Gastrocnemius medialis (tissue), 4 donors: ENCODE results near the gene STARD3NL. TPM values are rescaled to one million over a fixed set of nuclear protein-coding genes. Genes with fewer than 3 reads are reported as not detected.

Experiments
- ATAC-seq, 2 donors: fragments of 150-250 bp; one replicate each; pipeline ENCODE4 v1.9.1; 2016
- DNase-seq, 2 donors: peaks; one replicate each; pipeline ENCODE4 v3.0.0-alpha.2; 2019
- H3K27ac ChIP-seq, 4 donors: fragments of 200-600 bp; sonication (generic); 1 replicate in 1 of 4; 2 replicates in 3 of 4; pipeline ENCODE4 v1.5.1; 2016 to 2018; ENCODE audit warnings: mild to moderate bottlenecking in 2 of 4, moderate library complexity in 1 of 4
- H3K27me3 ChIP-seq, 3 donors: fragments of 200-600 bp; sonication (generic) in 2 of 3; 1 replicate in 1 of 3; 2 replicates in 2 of 3; pipeline versions ENCODE4 v1.5.1 to v1.6.0; 2016 to 2019; ENCODE audit warnings: mild to moderate bottlenecking in 1 of 3, moderate library complexity in 1 of 3
- H3K36me3 ChIP-seq, 2 donors: fragments of 200-600 bp; sonication (generic) in 1 of 2; one replicate each; pipeline ENCODE4 v1.5.1; 2017 to 2018
- H3K4me1 ChIP-seq, 2 donors: fragments of 200-600 bp; sonication (generic) in 1 of 2; one replicate each; pipeline ENCODE4 v1.5.1; 2016 to 2017; ENCODE audit warnings: mild to moderate bottlenecking in 2 of 2
- H3K4me3 ChIP-seq, 4 donors: fragments of 200-600 bp; sonication (generic) in 3 of 4; 1 replicate in 1 of 4; 2 replicates in 3 of 4; pipeline ENCODE4 v1.5.1; 2016 to 2019; ENCODE audit warnings: mild to moderate bottlenecking in 2 of 4
- H3K9me3 ChIP-seq, 3 donors: fragments of 200-600 bp; sonication (generic) in 2 of 3; 1 replicate in 1 of 3; 2 replicates in 2 of 3; pipeline ENCODE4 v1.5.1; 2016 to 2019
- POLR2A ChIP-seq, 2 donors: fragments of 450-650 bp; IDR thresholded peaks; one replicate each; pipeline ENCODE4 v1.6.1; 2017; ENCODE audit warnings: antibody characterized with exemption in 2 of 2, mild to moderate bottlenecking in 2 of 2, moderate library complexity in 2 of 2
- in situ Hi-C, 4 donors: fragments of 200-750 bp; cut with MboI; loops; one replicate each; pipeline versions ENCODE4 v1.15.0 to v1.8.0; 2017; ENCODE audit warnings: low sequenced_read_pairs in 4 of 4
- intact Hi-C: fragments of 100-400 bp; cut with DNase I; formaldehyde crosslinking; loops from one replicate; pipeline ENCODE4 v1.15.1; 2023; ENCODE audit warnings: low total_unique reads
- total RNA-seq, 4 donors: library from RNA; depleted of rRNA; stranded (reverse); fragments of >200 nt; gene quantifications; one replicate each; pipeline versions ENCODE4 v1.1.0 to v1.2.3, GENCODE V29; 2016
- TF ChIP-seq, protein P1 (sequence below), 5 experiments: fragments of 450-650 bp in 3 of 5; fragments of 200-600 bp in 2 of 5; sonication (generic) in 2 of 5; IDR thresholded peaks in 4 of 5; conservative IDR thresholded peaks in 1 of 5; 1 replicate in 4 of 5; 2 replicates in 1 of 5; pipeline ENCODE4 v1.5.1; 2016 to 2019; ENCODE audit warnings: antibody characterized with exemption in 5 of 5, mild to moderate bottlenecking in 3 of 5, moderate library complexity in 3 of 5

The STARD3NL gene
- total RNA-seq, 4 donors from 2014 or later: 18.1 to 22.0 (median 19.7) TPM

DNA sequence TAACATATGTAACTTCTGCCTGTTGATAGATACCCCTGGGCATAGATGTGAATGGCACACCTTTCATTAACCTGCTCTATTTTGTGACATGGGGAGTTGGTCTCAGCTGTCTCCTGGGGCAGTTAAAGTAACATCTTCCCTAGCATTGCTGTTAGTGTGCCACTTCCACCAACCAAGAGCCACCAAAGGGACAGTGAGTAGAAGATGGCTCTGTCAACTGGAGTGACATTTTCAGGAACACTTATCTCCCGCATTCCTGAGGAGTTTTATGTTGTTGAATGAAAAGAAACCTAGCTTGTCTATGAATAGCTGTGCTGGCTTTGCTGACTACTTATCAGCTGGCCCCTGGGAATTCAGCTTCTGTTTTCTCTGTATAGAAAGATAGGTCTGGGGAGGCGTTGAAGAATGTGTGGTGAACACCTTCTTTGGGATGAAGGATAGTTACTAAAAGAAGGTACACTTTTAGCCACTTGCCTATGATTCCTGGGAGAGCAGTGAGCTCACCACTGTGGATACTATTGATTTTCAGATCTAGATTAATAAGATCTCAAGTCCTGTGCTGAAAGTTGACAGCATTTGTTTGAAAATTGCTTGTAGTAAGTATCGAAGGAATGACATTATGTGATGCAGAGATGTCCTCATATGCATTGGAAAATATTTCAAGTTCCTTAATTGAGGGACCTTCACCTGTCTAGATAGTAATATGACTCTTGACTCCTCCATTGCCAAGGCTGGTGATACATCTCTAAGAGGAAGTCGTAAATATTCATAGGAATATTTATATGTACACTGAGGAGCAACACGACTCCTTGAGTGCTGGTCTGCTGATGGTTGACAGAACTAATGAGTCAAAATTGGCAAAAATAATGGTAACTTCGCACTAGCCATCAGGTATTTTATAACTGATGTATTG lies 7.6 kb downstream of the STARD3NL start:
- in situ Hi-C loops: no loop called here
- Histone ChIP-seq H3K4me1 (peaks cover 28 to 29% of the 10 kb centered on the region in 2 donors), H3K36me3 (no peaks in the 10 kb centered on the region), H3K4me3 (no peak overlapping the region), H3K27me3 (no peaks in the 10 kb centered on the region), H3K27ac (no peak overlapping the region), H3K9me3 (no peaks in the 10 kb centered on the region)
- DNase-seq: no peak
- intact Hi-C loops: no loop called here
- ATAC-seq: no peak
- no peak for TF ChIP-seq POLR2A (IDR thresholded peaks at IDR 0.05)
- TF ChIP-seq, protein P1, sequence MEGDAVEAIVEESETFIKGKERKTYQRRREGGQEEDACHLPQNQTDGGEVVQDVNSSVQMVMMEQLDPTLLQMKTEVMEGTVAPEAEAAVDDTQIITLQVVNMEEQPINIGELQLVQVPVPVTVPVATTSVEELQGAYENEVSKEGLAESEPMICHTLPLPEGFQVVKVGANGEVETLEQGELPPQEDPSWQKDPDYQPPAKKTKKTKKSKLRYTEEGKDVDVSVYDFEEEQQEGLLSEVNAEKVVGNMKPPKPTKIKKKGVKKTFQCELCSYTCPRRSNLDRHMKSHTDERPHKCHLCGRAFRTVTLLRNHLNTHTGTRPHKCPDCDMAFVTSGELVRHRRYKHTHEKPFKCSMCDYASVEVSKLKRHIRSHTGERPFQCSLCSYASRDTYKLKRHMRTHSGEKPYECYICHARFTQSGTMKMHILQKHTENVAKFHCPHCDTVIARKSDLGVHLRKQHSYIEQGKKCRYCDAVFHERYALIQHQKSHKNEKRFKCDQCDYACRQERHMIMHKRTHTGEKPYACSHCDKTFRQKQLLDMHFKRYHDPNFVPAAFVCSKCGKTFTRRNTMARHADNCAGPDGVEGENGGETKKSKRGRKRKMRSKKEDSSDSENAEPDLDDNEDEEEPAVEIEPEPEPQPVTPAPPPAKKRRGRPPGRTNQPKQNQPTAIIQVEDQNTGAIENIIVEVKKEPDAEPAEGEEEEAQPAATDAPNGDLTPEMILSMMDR (IDR thresholded peaks at IDR 0.05 in 4 of 5, conservative IDR thresholded peaks at IDR 0.05 in 1 of 5): no peak

DNA sequence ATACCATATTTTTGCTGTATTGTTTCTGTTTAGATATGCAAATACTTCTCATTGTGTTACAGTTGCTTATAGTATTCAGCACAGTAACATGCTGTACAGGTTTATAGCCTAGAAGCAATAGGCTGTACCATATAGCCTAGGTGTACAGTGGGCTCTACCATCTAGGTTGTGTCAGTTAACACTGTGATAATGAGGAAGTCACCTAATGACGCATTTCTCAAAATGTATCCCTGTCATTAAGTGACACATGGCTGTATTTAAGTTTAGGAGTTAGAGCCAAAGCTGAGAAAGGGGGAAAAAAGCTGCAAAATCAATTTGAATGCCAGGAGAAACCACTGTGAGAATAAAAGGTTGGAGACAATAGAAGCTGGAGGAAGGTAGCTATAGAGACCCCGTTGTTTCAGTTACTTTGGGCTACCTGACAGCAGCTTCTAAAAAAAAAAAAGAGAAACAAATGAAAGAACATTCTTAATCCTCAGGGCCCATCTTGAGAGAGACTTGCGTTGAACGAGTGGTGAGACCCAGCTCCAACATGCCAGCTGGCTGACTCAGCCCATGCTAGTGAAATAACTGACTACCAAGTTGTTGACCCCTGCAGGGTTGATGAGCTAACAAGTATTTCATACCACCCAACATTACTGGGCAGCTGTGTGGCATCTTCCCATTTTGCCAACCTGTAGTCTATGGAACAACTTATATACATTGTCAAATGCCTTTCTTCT lies 8.7 kb downstream of the STARD3NL start:
- Histone ChIP-seq H3K9me3 (no peaks in the 10 kb centered on the region), H3K36me3 (peaks cover 0 to 8% of the 10 kb centered on the region in 2 donors), H3K4me1 (peaks cover 22 to 25% of the 10 kb centered on the region in 2 donors), H3K27me3 (no peaks in the 10 kb centered on the region), H3K4me3 (no peak overlapping the region), H3K27ac (no peak overlapping the region)
- ATAC-seq (no peak), DNase-seq (no peak)
- TF ChIP-seq POLR2A (IDR thresholded peaks at IDR 0.05): no peak
- TF ChIP-seq, protein P1 (IDR thresholded peaks at IDR 0.05 in 4 of 5, conservative IDR thresholded peaks at IDR 0.05 in 1 of 5): no peak
- in situ Hi-C loops (no loop called here), intact Hi-C loops (no loop called here)

DNA sequence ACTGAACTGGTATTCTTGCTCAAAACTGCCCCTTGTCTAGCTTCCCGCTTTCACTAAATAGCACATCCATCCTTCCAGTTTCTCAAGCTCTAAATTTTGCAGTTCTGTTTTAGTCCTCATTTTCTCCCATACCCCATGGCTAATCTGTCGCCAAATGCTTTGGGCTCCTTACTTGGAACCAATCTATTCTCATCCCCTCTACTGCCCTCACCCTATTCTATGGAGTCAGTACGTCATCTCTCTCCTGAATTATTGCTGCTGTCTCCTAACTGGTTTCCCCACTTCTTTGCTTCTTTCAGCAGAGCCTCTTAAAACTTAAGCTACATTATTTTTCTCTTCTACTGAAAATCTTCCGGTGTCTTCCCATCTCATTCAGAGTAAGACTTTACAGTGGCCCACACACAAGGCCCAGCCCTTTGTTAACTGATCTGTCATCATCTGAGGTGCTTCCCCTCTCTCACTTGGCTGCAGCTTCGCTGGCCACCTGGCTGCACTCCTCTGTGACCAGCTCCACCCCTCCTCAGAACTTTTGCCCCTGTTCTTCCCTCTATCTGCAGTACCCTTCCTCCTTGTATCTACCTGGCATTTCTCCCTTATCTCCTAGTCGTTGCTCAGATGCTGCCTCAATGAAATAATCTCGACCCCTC lies 9.9 kb downstream of the STARD3NL start:
- ATAC-seq (no peak), DNase-seq (no peak)
- Histone ChIP-seq H3K4me3 (no peak overlapping the region), H3K36me3 (peaks cover 0 to 8% of the 10 kb centered on the region in 2 donors), H3K4me1 (peaks cover 20 to 22% of the 10 kb centered on the region in 2 donors), H3K27me3 (no peaks in the 10 kb centered on the region), H3K9me3 (no peaks in the 10 kb centered on the region), H3K27ac (no peak overlapping the region)
- intact Hi-C loops (no loop called here), in situ Hi-C loops (no loop called here)
- no peak for TF ChIP-seq POLR2A (IDR thresholded peaks at IDR 0.05)
- TF ChIP-seq, protein P1 (IDR thresholded peaks at IDR 0.05 in 4 of 5, conservative IDR thresholded peaks at IDR 0.05 in 1 of 5): no peak

DNA sequence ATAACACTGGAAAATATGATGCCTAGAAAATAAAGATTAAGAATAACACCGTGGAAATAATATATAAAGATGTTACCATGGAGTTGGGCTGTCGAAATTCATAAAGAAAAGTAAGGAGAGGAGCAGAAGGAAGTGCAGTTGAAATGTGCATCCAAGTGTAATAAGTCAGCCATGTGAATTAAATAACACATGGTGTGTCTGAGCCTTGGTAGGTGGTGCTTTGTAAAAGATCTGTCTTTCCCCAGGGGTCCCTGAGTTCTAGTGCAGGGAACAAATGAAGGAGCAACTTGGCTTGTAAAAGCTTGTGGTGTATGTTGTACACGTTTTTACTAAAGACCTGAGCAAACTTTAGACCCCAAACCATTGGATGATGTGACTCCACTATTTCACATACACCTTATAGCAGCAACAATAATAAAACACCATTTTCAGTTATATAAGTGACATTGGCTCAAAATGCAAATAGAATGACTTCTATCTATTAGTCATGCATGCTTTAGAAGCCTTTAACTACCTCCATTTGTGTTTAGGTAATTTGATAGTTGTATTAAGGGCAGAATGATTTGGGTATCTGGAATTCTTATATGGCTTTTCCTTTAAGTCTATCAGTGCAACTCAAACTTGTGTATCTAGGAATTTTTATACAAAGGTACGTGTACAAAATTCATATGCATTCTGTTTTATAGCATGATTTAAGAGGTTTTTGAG lies 11.3 kb downstream of the STARD3NL start:
- H3K27me3 ChIP-seq: no peaks in the 10 kb centered on the region
- no peak for ATAC-seq
- in situ Hi-C loops (no loop called here), intact Hi-C loops (no loop called here)
- no peak overlapping the region for H3K27ac ChIP-seq
- DNase-seq: no peak
- TF ChIP-seq, protein P1 (IDR thresholded peaks at IDR 0.05 in 4 of 5, conservative IDR thresholded peaks at IDR 0.05 in 1 of 5): no peak
- no peak for TF ChIP-seq POLR2A (IDR thresholded peaks at IDR 0.05)
- peaks cover 0 to 8% of the 10 kb centered on the region in 2 donors for H3K36me3 ChIP-seq
- peaks cover 17 to 22% of the 10 kb centered on the region in 2 donors for H3K4me1 ChIP-seq
- no peak overlapping the region for H3K4me3 ChIP-seq
- no peaks in the 10 kb centered on the region for H3K9me3 ChIP-seq
